T-helper 1 cell treated with Interleukin-12 subunit alpha and Interleukin-12 subunit beta and Interleukin-4 antibody, amounts not matched to agents 30 μg/mL and 1 μg/mL, for 36 hours (primary cell): ENCODE results near the gene TRMT112.
A peak's percentile ranks its signal among the peaks of the same experiment; 100 is the strongest.

Experiments
- H3K27ac Mint-ChIP-seq: one replicate; pipeline ENCODE4 v1.8.0; 2021; ENCODE audit warnings: mild to moderate bottlenecking, mixed read lengths
- H3K27me3 Mint-ChIP-seq: one replicate; pipeline ENCODE4 v1.8.0; 2021; ENCODE audit warnings: low read depth, mixed read lengths
- H3K36me3 Mint-ChIP-seq: one replicate; pipeline ENCODE4 v1.8.0; 2021; ENCODE audit warnings: low read depth, mixed read lengths
- H3K4me1 Mint-ChIP-seq: one replicate; pipeline ENCODE4 v1.8.0; 2021; ENCODE audit warnings: low read depth, mixed read lengths
- H3K4me3 Mint-ChIP-seq: one replicate; pipeline ENCODE4 v1.8.0; 2021; ENCODE audit warnings: mild to moderate bottlenecking, moderate library complexity, mixed read lengths
- H3K9me3 Mint-ChIP-seq: one replicate; pipeline ENCODE4 v1.8.0; 2021; ENCODE audit warnings: mixed read lengths

Gene TRMT112

DNA sequence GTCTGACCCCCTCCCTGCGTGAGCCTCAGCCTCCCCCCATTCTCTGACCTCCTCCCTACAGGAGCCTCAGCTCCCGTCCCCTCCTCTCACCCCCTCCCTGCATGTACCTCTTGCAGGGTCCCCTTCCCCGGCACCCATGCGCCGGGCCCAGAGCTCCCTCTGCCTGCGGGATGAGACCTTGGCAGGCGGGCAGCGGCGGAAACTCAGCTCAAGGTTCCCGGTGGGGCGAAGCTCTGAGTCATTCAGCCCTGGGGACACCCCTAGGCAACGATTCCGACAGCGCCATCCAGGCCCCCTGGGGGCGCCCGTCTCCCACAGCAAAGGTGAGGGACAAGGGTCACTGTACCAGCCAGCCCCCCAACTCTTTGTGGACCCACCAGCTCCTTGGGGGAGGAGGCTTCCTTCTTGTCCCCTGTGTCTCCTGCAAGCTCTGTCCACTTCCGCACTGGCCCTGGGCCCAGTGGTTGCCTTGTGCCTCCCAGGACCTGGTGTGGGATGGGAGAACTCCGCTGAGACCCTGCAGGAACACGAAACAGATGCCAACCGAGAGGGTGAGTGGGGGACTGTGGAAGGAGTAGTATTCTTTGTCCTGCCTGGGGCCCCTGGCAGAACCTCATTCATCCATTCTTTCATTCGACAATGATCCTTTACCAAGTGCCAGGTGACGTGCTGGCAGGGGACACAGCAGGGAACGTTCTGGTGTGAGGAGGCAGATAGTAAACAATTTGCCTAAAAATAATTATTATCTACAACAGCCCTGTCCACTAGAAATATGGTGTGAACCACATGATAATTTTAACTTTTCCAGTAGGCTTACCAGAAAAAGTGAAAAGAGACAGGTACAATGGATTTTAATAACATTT lies 38.0 kb upstream of the TRMT112 start:
- Mint-ChIP-seq H3K36me3 (peaks cover 9% of the 10 kb centered on the region), H3K27me3 (no peaks in the 10 kb centered on the region), H3K27ac (no peak overlapping the region), H3K4me1 (peaks cover 19% of the 10 kb centered on the region), H3K4me3 (no peak overlapping the region), H3K9me3 (no peaks in the 10 kb centered on the region)

DNA sequence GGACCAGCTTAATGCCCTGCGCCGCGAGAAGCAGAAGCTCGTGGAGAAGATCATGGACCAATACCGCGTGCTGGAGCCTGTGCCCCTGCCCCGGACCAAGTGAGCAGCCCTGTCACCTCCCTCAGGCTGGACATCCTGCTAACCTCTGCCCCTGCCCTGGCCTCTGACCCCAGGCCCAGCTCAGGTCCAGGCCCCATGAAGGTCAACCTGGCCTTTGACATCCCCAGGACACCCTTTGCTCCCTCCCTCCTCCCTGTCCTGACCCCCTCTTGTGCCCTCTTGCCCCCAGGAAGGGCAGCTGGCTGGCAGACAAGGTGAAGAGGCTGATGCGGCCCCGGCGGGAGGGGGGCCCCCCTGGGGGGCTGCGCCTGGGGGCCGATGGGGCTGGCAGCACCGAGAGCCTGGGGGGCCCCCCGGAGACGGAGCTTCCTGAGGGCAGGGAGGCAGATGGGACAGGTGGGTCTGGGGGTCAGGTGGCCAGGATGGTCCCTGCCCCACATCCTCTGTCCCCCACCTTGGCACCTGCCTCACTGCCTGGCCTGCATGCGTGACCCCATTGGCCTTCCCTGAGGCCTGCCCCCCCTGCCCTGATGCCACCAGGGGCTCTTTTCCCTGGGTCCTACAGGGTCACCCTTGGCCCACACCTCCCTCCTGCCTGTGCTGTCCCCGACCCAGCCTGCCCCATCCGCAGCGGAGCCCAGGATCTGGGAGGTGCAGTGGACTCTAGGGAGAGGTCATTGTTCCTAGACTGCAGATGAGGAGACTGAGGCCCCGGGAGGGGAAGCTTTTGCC lies 36.6 kb upstream of the TRMT112 start:
- Mint-ChIP-seq H3K36me3 (peaks cover 8% of the 10 kb centered on the region), H3K27me3 (no peaks in the 10 kb centered on the region), H3K9me3 (no peaks in the 10 kb centered on the region), H3K4me3 (no peak overlapping the region), H3K27ac (no peak overlapping the region), H3K4me1 (peaks cover 10% of the 10 kb centered on the region)

DNA sequence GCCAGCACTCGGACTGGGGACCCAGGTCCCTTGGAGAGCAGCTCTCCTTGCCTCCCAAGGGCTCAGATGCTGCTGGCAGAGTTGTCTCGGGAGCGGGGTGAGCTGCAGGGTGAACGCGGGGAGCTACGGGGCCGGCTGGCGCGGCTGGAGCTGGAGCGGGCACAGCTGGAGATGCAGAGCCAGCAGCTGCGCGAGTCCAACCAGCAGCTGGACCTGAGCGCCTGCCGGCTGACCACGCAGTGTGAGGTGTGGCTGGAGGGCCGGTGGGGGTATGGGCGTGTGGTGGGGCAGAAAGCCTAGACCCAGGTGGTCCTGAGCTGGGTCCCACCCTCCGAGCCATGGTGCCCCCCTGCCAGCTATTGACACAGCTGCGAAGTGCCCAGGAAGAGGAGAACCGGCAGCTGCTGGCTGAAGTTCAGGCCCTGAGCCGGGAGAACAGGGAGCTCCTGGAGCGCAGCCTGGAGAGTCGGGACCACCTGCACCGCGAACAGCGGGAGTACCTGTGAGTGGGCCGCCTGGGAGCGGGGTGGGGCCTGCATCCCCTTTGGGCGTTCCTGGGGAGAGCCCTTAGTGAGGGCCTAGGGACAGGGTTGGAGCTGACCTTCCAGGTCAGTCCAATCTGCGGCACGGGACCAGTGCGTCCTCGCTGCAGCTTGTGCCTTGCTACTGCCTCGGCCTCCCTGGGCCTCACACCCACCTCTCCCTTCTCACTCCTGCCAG lies 35.8 kb upstream of the TRMT112 start:
- Mint-ChIP-seq H3K4me1 (peaks cover 8% of the 10 kb centered on the region), H3K36me3 (peaks cover 10% of the 10 kb centered on the region), H3K27me3 (no peaks in the 10 kb centered on the region), H3K27ac (no peak overlapping the region), H3K9me3 (no peaks in the 10 kb centered on the region), H3K4me3 (no peak overlapping the region)

DNA sequence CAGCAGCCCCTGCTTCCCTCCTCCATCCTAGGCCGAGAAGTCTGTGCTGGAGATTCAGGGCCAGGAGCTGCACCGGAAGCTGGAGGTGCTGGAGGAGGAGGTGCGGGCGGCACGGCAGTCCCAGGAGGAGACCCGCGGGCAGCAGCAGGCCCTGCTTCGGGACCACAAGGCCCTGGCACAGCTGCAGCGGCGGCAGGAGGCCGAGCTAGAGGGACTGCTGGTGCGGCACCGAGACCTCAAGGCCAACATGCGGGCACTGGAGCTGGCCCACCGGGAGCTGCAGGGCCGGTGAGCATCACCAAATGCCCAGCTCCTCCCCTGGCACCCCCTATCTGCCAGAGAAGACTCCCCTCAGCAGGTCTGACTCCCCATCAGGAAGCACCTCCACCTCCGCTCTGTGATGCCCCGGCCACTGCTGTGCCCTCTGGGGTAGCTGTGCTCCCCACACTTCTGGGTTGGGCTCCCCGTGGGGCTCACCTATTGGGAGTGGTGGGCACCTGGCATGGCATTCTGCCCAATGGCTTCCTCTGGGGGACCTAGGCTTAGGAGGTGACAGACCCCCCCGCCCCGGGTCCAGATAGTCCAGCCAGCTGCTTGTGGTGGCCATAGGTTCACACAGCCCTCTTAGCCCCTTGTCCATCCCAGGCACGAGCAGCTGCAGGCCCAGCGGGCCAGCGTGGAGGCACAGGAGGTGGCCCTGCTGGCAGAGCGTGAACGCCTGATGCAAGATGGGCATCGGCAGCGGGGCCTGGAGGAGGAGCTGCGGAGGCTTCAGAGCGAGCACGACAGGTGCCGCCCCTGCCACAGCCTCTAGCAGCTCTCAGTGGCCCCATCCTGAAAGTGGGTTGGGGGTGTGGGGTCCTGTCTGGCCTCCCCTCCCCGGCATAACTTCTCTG lies 35.0 kb upstream of the TRMT112 start:
- no peaks in the 10 kb centered on the region for H3K9me3 Mint-ChIP-seq
- peaks cover 3% of the 10 kb centered on the region for H3K4me1 Mint-ChIP-seq
- H3K27me3 Mint-ChIP-seq: no peaks in the 10 kb centered on the region
- no peak overlapping the region for H3K27ac Mint-ChIP-seq
- H3K36me3 Mint-ChIP-seq: peaks cover 9% of the 10 kb centered on the region
- H3K4me3 Mint-ChIP-seq: no peak overlapping the region

DNA sequence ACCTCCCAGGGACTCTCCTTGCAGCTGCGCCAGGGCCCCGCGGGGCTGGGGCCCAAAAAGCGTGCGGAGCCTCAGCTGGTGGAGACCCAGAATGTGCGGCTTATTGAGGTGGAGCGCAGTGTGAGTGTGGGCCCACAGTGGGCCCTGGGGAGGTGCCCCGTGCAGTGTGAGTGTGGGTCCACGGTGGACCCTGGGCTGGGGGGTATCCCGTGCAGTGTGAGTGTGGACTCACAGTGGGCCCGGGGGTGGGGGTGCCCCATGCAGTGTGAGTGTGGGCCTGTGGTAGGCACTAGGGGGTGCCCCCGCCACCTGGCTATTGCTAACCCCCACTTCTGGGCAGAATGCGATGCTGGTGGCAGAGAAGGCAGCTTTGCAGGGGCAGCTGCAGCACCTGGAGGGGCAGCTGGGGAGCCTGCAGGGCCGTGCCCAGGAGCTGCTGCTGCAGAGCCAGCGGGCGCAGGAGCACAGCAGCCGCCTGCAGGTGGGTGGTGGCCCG lies 33.8 kb upstream of the TRMT112 start:
- Mint-ChIP-seq H3K27ac (no peak overlapping the region), H3K4me3 (no peak overlapping the region), H3K9me3 (no peaks in the 10 kb centered on the region), H3K36me3 (peaks cover 8% of the 10 kb centered on the region), H3K4me1 (no peaks in the 10 kb centered on the region), H3K27me3 (no peaks in the 10 kb centered on the region)

DNA sequence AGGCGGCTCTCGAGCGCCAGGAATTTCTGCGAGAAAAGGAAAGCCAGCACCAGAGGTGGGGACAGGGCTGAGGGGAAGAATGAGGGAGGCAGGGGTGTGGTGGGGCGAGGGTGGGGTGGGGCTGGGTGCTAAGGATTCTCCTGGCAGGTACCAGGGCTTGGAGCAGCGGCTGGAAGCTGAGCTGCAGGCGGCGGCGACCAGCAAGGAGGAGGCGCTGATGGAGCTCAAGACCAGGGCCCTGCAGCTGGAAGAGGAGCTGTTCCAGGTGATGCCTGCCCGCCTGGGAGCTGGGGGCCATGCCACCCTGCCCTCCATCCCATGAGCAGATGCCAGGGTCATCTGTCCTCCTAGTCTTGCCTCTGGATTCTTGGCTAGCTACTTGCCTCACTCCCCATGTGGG lies 32.0 kb upstream of the TRMT112 start:
- Mint-ChIP-seq H3K4me1 (peaks cover 3% of the 10 kb centered on the region), H3K9me3 (no peaks in the 10 kb centered on the region), H3K4me3 (no peak overlapping the region), H3K36me3 (peaks cover 13% of the 10 kb centered on the region), H3K27me3 (no peaks in the 10 kb centered on the region), H3K27ac (no peak overlapping the region)

DNA sequence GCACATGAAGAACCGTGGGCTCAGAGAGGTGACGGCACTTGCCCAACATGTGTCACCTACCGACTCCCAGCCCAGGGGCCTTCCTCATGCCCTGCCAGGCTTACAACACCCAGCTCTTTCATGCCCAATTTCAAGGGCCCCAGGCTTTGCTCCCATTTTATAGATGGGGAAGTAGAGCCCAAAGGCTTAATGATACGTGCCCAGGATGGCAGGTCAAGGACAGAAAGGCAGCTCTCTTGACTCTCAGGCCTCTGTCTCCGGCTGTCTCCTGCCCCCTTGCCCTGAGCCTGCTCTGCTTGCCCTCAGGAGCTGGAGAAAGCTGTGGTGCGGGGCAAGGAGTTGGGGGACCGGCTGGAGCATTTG lies 31.6 kb upstream of the TRMT112 start:
- Mint-ChIP-seq H3K9me3 (no peaks in the 10 kb centered on the region), H3K36me3 (peaks cover 13% of the 10 kb centered on the region), H3K4me1 (peaks cover 3% of the 10 kb centered on the region), H3K27me3 (no peaks in the 10 kb centered on the region), H3K27ac (no peak overlapping the region), H3K4me3 (no peak overlapping the region)

DNA sequence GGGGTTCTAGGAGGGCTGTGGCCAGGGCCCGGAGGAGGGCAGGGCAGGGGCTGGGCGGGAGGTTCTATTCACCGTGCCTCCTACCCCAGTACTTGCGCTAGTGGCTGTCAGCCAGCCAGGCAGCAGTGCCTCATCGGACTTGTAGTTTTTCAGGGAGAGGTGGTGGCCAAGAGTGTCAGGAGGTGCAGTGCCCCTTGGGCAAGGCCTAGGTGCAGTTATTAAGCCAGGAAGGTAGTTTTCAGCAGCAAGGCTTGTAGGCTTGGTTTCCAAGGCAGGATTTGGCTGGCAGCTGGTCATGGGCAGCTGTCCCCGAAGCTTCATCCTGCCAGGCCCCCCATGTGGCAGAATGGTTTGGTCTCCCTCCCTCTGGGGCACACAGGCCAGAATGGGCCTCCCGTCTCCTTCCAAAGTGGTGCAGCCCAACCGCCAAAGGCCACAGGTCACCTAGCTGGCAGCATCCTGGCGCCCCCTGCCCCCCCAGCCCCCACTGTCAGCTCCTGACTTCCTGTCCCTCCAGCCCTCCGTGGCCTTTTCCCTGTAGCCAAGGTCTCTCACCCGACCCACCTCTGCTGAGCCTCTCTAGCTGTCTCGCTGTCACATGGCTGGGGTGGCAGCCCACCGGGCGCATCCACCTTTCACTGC lies 31.1 kb upstream of the TRMT112 start:
- Mint-ChIP-seq H3K27ac (no peak overlapping the region), H3K9me3 (no peaks in the 10 kb centered on the region), H3K4me1 (peaks cover 3% of the 10 kb centered on the region), H3K4me3 (no peak overlapping the region), H3K27me3 (no peaks in the 10 kb centered on the region), H3K36me3 (peaks cover 13% of the 10 kb centered on the region)

DNA sequence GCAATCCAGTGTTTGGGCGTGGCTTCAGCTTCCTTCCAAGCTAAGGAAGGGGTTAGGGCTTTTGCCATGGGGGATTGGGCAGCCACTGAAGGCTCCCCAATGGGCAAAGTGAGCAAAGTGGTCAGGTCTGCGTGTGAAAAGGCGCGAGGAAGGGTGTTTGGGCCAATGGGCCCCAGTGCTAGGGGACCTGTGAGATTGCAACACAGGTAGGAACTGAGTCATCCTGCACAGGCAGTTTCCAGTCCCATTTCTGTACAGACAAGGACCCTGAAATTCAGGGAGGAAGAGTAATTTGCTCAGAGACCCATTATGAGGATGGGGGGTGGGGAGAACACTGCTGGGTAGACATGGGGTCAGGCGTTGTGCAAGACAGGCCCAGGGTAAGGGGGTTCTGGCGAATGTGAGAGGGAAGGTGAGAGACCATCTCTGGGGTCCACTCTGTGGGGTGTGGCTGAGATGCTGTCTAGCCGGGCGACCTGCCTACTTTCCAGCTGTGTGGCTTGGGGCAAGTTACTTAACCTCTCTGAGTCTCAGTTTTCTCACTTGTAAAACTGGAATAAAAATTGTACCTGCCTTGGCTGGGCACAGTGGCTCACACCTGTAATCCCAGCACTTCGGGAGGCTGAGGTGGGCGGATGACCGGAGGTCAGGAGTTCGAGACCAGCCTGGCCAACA lies 30.0 kb upstream of the TRMT112 start:
- Mint-ChIP-seq H3K27ac (peak overlapping the region; percentile 27), H3K4me3 (no peak overlapping the region), H3K4me1 (peaks cover 8% of the 10 kb centered on the region), H3K27me3 (no peaks in the 10 kb centered on the region), H3K36me3 (peaks cover 13% of the 10 kb centered on the region), H3K9me3 (no peaks in the 10 kb centered on the region)

DNA sequence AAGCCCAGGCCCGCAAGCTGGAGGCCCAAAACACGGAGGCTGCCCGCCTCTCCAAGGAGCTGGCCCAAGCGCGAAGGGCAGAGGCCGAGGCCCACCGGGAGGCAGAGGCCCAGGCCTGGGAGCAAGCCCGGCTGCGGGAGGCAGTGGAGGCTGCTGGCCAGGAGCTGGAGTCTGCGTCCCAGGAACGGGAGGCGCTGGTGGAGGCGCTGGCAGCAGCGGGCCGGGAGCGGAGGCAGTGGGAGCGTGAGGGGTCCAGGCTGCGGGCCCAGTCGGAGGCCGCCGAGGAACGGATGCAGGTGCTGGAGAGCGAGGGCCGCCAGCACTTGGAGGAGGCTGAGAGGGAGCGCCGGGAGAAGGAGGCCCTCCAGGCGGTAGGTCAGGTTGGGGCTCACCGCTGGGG lies 27.4 kb upstream of the TRMT112 start:
- Mint-ChIP-seq H3K27me3 (no peaks in the 10 kb centered on the region), H3K4me3 (no peak overlapping the region), H3K9me3 (no peaks in the 10 kb centered on the region), H3K4me1 (peaks cover 17% of the 10 kb centered on the region), H3K27ac (no peak overlapping the region), H3K36me3 (peaks cover 24% of the 10 kb centered on the region)

DNA sequence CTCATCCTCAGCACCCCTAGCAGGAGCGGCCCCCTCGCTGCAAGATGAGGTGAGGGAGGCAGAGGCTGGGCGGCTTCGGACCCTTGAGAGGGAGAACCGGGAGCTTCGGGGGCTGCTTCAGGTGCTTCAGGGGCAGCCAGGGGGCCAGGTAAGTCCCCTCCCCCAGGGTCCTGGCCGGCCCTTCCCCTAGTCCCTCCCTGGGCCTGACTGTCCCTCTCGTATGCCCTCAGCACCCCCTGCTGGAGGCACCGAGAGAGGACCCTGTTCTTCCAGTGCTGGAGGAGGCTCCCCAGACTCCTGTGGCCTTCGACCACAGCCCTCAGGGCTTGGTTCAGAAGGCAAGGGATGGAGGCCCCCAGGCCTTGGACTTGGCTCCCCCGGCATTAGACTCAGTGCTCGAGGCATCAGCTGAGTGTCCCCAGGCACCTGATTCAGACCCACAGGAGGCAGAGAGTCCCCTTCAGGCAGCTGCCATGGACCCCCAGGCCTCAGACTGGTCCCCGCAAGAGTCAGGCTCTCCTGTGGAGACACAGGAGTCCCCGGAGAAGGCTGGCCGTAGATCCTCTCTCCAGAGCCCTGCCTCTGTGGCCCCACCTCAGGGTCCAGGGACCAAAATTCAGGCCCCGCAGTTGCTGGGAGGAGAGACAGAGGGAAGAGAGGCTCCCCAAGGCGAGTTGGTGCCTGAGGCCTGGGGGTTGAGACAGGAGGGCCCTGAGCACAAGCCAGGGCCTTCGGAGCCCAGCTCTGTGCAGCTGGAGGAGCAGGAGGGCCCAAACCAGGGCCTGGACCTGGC lies 26.6 kb upstream of the TRMT112 start:
- peaks cover 28% of the 10 kb centered on the region for H3K36me3 Mint-ChIP-seq
- H3K27me3 Mint-ChIP-seq: no peaks in the 10 kb centered on the region

DNA sequence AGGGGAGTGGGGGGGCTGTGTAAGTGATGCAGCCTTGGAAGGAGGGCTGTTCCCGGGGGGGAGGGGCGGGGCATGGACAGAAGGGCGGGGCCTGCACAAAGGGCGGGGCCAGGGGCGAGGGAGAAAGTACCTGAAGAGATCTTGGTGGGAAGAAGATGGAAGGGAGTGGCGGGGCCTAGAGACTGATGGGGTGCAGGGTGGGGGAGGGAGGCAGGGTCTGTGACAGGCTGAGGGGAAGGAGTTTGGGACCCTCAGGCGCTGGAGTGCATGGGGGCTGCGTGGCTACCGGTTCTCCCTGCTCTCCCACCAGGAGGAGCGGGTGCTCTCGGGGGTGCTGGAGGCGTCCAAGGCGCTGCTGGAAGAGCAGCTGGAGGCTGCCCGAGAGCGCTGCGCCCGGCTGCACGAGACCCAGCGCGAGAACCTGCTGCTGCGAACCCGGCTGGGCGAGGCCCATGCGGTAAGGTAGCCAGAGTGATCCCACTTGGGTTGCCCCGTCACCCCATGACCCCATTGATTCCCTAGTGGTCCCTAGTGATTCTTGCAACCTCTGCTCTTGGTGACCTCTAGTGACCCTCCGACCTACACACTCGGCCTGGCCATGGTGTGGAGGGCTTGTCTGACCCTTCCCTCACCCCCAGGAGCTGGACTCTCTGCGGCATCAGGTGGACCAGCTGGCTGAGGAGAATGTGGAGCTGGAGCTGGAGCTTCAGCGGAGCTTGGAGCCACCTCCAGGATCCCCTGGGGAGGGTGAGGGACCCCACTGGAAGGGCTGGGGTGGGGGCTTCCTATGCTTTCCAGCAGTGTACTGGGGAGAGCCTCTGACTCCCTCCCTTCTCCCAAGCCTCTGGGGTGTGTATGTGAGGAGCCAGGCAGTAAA lies 25.7 kb upstream of the TRMT112 start:
- Mint-ChIP-seq H3K4me1 (peaks cover 29% of the 10 kb centered on the region), H3K9me3 (no peaks in the 10 kb centered on the region), H3K27me3 (no peaks in the 10 kb centered on the region), H3K4me3 (peak overlapping the region; percentile 50), H3K36me3 (peaks cover 26% of the 10 kb centered on the region), H3K27ac (no peak overlapping the region)

More for the DNA sequence above, 26.6 kb upstream of the TRMT112 start:
- no peak overlapping the region for H3K27ac Mint-ChIP-seq
- H3K4me3 Mint-ChIP-seq: no peak overlapping the region
- H3K9me3 Mint-ChIP-seq: no peaks in the 10 kb centered on the region
- H3K4me1 Mint-ChIP-seq: peaks cover 25% of the 10 kb centered on the region
